Activated T-cell treated with anti-CD3 and anti-CD28 coated beads, Interleukin-2, amount 50 U/mL, for 4 hours (primary cell): ENCODE results near the gene MMEL1. TPM values are rescaled to one million over a fixed set of nuclear protein-coding genes. Genes with fewer than 3 reads are reported as not detected.
A peak's percentile ranks its signal among the peaks of the same experiment; 100 is the strongest.
"Not testable (repeated sequence)": the region's sequence is repeated elsewhere in the genome, so short reads cannot be mapped to it uniquely, and the experiment has no call there.

Source experiments
- ATAC-seq, 2 donors: fragments of 200-7000 bp; cut with Tn5 transposase; one replicate each; pipeline ENCODE4 v1.10.0; 2021
- DNase-seq: peaks from one replicate; pipeline ENCODE4 v3.0.0-alpha.2; 2020
- H3K27me3 Mint-ChIP-seq: one replicate; pipeline ENCODE4 v1.8.0; 2021; ENCODE audit warnings: low read depth, mixed read lengths
- H3K36me3 Mint-ChIP-seq: one replicate; pipeline ENCODE4 v1.8.0; 2022; ENCODE audit warnings: mixed read lengths; ENCODE audit not compliant: insufficient read depth
- H3K4me1 Mint-ChIP-seq: one replicate; pipeline ENCODE4 v1.8.0; 2021; ENCODE audit warnings: low read depth, mixed read lengths
- H3K4me3 Mint-ChIP-seq: one replicate; pipeline ENCODE4 v1.8.0; 2021; ENCODE audit warnings: mild to moderate bottlenecking, moderate library complexity, mixed read lengths
- H3K9me3 Mint-ChIP-seq: one replicate; pipeline ENCODE4 v1.8.0; 2021; ENCODE audit warnings: mixed read lengths
- total RNA-seq, 3 donors: library from RNA; stranded (reverse); gene quantifications; one replicate each; pipeline ENCODE4 v1.2.1, GENCODE V29; 2021

MMEL1 gene, protein sequence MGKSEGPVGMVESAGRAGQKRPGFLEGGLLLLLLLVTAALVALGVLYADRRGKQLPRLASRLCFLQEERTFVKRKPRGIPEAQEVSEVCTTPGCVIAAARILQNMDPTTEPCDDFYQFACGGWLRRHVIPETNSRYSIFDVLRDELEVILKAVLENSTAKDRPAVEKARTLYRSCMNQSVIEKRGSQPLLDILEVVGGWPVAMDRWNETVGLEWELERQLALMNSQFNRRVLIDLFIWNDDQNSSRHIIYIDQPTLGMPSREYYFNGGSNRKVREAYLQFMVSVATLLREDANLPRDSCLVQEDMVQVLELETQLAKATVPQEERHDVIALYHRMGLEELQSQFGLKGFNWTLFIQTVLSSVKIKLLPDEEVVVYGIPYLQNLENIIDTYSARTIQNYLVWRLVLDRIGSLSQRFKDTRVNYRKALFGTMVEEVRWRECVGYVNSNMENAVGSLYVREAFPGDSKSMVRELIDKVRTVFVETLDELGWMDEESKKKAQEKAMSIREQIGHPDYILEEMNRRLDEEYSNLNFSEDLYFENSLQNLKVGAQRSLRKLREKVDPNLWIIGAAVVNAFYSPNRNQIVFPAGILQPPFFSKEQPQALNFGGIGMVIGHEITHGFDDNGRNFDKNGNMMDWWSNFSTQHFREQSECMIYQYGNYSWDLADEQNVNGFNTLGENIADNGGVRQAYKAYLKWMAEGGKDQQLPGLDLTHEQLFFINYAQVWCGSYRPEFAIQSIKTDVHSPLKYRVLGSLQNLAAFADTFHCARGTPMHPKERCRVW
- under 1 TPM in 2 of 3 donors, not detected in 1; 0.61 to 0.68 TPM for total RNA-seq

DNA sequence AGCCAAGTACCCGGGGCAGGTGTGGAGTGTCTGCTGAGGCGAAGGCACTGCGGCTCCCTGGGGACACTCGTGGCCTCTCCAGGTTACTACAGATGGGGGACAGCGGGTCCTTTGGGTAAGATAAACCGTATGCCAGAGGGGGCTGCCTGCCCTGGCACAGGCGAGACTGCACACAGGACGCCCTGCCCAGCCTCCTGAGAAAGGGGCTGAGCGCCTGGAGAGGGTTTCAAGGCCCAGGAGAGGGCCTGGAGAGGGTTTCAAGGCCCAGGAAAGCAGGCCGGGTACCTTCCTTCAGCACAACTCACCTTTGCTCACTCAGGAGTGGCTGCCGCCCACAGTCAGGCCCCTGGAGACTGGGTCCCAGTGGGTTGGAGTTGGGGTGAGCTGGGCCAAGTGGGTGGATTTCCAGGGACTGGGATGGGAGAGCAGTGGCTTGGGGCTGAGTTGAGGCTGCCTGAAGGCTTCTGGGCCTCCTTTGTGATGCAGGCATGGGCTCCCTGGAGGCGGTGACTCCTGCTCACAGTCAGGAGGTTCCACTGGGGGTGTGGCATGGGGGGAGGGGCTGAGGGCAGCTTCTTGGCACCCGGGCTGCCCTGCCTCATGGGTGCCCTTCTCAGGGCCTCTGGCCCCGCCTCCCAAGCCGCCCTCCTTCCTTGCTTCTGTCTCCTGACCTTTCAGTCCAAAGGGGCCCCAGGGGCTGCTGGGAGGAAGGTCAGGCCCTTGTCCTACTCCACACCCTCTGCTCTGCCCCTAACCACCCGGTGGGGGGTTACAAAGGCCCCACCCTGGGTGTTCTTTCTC, at the start of gene MMEL1:
Gene MMEL1, minus strand, starts transcription at position 456 of the 801 bp plus-strand sequence. CDS start 3,532 bp downstream, outside the sequence.
- H3K9me3 Mint-ChIP-seq = peaks cover 4% of the 10 kb centered on the region
- ATAC-seq = no peak
- H3K4me3 Mint-ChIP-seq = no peak within 1 kb of the TSS
- no peak for DNase-seq
- no peaks in the 10 kb centered on the region for H3K36me3 Mint-ChIP-seq
- H3K4me1 Mint-ChIP-seq = peaks cover 5% of the 10 kb centered on the region
- H3K27me3 Mint-ChIP-seq = peaks cover 24% of the 10 kb centered on the region

DNA sequence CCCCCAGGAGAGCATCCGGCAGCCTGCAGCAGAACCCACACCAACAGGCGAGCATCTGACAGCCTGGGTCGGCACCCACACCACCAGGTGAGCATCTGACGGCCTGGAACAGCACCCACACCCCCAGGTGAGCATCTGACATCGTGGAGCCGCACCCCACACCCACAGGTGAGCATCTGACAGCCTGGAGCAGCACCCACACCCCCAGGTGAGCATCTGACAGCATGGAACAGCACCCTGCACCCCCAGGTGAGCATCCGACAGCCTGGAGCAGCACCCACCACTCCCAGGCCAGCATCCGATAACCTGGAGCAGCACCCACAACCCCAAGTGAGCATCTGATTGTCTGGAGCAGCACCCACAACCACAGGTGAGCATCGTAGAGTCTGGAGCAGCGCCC, 43.9 kb upstream of the MMEL1 start:
- H3K27me3 Mint-ChIP-seq, H3K4me3 Mint-ChIP-seq, ATAC-seq, H3K9me3 Mint-ChIP-seq, H3K36me3 Mint-ChIP-seq, DNase-seq, H3K4me1 Mint-ChIP-seq: not testable (repeated sequence)

DNA sequence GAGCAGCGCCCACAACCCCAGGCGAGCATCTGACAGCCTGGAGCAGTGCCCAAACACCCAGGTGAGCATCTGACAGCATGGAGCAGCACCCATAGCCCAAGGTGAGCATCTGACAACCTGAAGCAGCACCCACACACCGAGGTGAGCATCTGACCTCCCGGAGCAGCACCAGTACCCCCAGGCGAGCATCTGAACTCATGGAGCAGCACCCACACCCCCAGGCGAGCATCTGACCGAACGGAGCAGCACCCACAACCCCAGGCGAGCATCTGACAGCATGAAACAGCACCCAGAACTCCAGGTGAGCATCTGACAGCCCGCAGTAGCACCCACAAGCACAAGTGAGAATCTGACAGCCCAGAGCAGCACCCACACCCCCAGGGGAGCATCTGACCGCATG, 38.8 kb upstream of the MMEL1 start:
- not testable (repeated sequence) for ATAC-seq, H3K27me3 Mint-ChIP-seq, H3K4me3 Mint-ChIP-seq, H3K9me3 Mint-ChIP-seq, H3K36me3 Mint-ChIP-seq, DNase-seq, H3K4me1 Mint-ChIP-seq

DNA sequence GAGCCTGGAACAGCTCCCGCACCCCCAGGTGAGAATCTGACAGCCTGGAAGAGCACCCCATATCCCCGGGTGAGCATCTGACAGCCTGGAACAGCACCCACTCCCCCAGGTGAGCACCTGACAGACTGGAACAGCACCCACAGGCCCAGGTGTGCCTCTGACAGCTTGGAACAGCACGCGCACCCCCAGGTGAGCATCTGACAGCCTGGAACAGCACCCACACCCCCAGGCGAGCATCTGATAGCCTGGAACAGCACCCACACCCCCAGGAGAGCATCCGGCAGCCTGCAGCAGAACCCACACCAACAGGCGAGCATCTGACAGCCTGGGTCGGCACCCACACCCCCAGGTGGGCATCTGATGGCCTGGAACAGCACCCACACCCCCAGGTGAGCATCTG, 27.0 kb upstream of the MMEL1 start:
- ATAC-seq, DNase-seq, H3K36me3 Mint-ChIP-seq, H3K4me3 Mint-ChIP-seq, H3K4me1 Mint-ChIP-seq, H3K9me3 Mint-ChIP-seq: not testable (repeated sequence)
- H3K27me3 Mint-ChIP-seq = peaks cover 11% of the 10 kb centered on the region

DNA sequence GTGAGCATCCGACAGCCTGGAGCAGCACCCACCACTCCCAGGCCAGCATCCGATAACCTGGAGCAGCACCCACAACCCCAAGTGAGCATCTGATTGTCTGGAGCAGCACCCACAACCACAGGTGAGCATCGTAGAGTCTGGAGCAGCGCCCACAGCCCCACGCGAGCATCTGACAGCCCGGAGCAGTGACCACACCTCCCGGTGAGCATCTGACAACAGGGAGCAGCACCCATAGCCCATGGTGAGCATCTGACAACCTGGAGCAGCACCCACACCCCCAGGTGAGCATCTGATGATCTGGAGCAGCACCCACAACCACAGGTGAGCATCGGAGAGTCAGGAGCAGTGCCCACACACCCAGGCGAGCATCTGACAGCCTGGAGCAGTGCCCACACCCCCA, 25.1 kb upstream of the MMEL1 start:
- not testable (repeated sequence) for H3K4me3 Mint-ChIP-seq, H3K36me3 Mint-ChIP-seq, H3K4me1 Mint-ChIP-seq, DNase-seq, ATAC-seq, H3K9me3 Mint-ChIP-seq
- H3K27me3 Mint-ChIP-seq = peaks cover 30% of the 10 kb centered on the region

DNA sequence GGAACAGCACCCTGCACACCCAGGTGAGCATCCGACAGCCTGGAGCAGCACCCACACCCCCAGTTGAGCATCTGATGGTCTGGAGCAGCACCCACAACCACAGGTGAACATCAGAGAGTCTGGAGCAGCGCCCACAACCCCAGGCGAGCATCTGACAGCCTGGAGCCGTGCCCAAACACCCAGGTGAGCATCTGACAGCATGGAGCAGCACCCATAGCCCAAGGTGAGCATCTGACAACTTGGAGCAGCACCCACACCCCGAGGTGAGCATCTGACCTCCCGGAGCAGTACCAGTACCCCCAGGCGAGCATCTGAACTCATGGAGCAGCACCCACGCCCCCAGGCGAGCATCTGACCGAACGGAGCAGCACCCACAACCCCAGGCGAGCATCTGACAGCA, 24.3 kb upstream of the MMEL1 start:
- ATAC-seq, H3K36me3 Mint-ChIP-seq, H3K4me3 Mint-ChIP-seq, DNase-seq, H3K9me3 Mint-ChIP-seq, H3K4me1 Mint-ChIP-seq: not testable (repeated sequence)
- peaks cover 38% of the 10 kb centered on the region for H3K27me3 Mint-ChIP-seq

DNA sequence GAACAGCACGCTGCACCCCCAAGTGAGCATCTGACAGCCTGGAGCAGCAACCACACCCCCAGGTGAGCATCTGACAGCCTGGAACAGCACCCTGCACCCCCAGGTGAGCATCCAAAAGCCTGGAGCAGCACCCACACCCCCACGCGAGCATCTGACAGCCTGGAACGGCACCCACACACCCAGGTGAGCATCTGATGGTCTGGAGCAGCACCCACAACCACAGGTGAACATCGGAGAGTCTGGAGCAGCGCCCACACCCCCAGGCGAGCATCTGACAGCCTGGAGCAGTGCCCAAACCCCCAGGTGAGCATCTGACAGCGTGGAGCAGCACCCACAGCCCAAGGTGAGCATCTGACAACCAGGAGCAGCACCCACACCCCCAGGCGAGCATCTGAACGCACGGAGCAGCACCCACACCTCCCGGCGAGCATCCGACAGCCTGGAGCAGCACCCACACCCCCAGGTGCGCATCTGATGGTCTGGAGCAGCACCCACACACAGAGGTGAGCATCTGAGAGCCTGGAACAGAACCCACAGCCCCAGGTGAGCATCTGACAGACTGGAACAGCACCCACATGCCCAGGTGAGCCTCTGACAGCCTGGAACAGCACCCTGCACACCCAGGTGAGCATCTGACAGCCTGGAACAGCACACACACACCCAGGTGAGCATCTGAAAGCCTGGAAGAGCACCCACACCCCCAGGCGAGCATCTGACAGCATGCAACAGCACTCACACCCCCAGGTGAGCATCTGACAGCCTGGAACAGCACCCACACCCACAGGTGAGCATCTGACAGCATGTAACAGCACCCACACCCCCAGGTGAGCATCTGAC, 23.0 kb upstream of the MMEL1 start:
- not testable (repeated sequence) for H3K9me3 Mint-ChIP-seq, H3K36me3 Mint-ChIP-seq, H3K4me1 Mint-ChIP-seq, ATAC-seq, H3K4me3 Mint-ChIP-seq
- H3K27me3 Mint-ChIP-seq = peaks cover 46% of the 10 kb centered on the region
- DNase-seq = peak; percentile 16

DNA sequence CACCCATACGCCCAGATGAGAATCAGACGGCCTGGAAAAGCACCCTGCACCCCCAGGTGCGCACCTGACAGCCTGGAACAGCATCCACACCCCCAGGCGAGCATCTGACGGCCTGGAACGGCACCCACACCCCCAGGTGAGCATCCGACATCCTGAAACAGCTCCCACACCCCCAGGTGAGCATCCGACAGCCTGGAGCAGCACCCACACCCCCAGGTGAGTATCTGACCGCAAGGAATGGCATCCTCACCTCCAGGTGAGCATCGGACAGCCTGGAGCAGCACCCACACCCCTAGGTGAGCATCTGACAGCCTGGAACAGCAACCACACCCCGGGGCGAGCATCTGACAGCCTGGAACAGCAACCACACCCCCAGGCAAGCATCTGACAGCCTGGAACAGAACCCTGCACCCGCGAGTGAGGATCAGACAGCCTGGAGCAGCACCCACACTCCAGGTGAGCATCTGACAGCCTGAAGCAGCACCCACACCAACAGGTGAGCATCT, 21.7 kb upstream of the MMEL1 start:
- H3K4me1 Mint-ChIP-seq, H3K36me3 Mint-ChIP-seq, ATAC-seq, H3K9me3 Mint-ChIP-seq, H3K4me3 Mint-ChIP-seq: not testable (repeated sequence)
- peaks cover 48% of the 10 kb centered on the region for H3K27me3 Mint-ChIP-seq
- peak; percentile 7 for DNase-seq

DNA sequence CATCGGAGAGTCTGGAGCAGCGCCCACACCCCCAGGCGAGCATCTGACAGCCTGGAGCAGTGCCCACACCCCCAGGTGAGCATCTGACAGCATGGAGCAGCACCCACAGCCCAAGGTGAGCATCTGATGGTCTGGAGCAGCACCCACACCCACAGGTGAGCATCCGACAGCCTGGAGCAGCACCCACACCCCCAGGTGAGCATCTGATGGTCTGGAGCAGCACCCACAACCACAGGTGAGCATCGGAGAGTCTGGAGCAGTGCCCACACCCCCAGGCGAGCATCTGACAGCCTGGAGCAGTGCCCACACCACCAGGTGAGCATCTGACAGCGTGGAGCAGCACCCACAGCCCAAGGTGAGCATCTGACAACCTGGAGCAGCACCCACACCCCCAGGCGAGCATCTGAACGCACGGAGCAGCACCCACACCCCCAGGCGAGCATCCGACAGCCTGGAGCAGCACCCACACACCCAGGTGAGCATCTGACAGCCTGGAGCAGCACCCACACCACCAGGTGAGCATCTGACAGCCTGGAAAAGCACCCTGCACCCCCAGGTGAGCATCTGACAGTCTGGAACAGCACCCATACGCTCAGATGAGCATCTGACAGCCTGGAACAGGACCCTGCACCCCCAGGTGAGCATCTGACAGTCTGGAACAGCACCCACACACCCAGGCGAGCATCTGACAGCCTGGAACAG, 21.1 kb upstream of the MMEL1 start:
- peak; percentile 53 for DNase-seq
- not testable (repeated sequence) for H3K36me3 Mint-ChIP-seq, H3K4me3 Mint-ChIP-seq, H3K9me3 Mint-ChIP-seq, ATAC-seq, H3K4me1 Mint-ChIP-seq
- H3K27me3 Mint-ChIP-seq = peaks cover 48% of the 10 kb centered on the region

DNA sequence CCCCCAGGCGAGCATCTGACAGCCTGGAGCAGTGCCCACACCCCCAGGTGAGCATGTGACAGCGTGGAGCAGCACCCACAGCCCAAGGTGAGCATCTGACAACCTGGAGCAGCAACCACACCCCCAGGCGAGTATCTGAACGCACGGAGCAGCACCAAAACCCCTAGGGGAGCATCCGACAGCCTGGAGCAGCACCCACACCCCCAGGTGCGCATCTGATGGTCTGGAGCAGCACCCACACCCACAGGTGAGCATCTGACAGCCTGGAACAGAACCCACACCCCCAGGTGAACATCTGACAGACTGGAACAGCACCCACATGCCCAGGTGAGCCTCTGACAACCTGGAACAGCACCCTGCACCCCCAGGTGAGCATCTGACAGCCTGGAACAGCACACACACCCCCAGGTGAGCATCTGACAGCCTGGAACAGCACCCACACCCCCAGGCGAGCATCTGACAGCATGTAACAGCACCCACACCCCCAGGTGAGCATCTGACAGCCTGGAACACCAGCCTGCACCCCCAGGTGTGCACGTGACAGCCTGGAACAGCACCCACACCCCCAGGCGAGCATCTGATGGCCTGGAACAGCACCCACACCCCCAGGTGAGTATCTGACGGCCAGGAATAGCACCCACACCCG, 20.2 kb upstream of the MMEL1 start:
- not testable (repeated sequence) for H3K9me3 Mint-ChIP-seq, H3K36me3 Mint-ChIP-seq, ATAC-seq, H3K4me1 Mint-ChIP-seq, H3K4me3 Mint-ChIP-seq
- peak; percentile 27 for DNase-seq
- H3K27me3 Mint-ChIP-seq = peaks cover 48% of the 10 kb centered on the region

DNA sequence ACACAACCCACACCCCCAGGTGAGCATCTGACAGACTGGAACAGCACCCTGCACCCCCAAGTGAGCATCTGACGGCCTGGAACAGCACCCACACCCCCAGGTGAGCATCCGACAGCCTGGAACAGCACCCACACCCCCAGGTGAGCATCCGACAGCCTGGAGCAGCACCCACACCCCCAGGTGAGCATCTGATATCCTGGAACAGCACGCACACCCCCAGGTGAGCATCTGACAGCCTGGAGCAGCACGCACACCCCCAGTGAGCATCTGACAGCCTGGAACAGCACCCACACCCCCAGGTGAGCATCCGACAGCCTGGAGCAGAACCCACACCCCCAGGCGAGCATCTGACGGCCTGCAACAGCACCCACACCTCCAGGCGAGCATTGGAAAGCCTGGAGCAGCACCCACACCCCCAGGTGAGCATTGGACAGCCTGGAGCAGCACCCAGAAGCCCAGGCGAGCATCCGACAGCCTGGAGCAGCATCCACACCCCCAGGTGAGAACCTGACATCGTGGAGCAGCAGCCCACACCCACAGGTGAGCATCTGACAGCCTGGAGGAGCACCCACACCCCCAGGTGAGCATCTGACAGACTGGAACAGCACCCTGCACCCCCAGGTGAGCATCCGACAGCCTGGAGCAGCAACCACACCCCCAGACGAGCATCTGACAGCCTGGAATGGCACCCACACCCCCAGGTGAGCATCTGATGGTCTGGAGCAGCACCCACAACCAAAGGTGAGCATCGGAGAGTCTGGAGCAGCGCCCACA, 19.5 kb upstream of the MMEL1 start:
- peaks cover 48% of the 10 kb centered on the region for H3K27me3 Mint-ChIP-seq
- not testable (repeated sequence) for ATAC-seq, H3K4me1 Mint-ChIP-seq, H3K4me3 Mint-ChIP-seq, H3K36me3 Mint-ChIP-seq, H3K9me3 Mint-ChIP-seq
- peak; percentile 21 for DNase-seq

DNA sequence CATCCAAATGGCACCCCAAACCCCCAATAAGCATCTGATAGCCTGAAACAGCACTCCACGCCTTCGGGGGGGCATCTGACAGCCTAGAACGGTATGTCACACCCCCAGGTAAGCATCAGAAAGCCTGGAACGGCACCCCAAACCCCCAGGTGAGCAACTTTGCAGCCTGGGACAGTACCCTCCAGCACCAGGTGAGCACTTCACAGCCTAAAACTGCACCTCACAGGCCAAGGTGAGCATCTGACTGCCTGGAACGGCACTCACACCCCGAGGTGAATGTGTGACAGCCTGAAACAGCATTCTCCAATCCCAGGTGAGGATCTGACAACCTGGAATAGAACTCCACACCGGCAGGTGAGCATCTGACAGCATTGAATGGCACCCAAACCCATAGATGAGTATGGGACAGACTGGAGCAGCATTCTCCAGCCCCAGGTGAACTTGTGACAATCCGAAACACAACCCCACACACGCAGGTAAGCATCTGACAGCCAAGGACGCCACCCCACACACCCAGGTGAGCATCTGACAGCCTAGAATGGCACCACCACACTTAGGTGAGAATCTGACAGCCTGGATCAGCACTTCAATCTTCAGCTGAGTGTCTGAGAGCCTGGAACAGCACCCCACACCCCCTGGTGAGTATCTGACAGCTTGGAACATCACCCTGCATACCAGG, 18.3 kb upstream of the MMEL1 start:
- H3K4me1 Mint-ChIP-seq = no peaks in the 10 kb centered on the region
- peaks cover 16% of the 10 kb centered on the region for H3K9me3 Mint-ChIP-seq
- ATAC-seq (no peak), DNase-seq (peak; percentile 0)
- H3K4me3 Mint-ChIP-seq = no peak overlapping the region
- no peaks in the 10 kb centered on the region for H3K36me3 Mint-ChIP-seq
- H3K27me3 Mint-ChIP-seq = peaks cover 48% of the 10 kb centered on the region
